ENCODE results near the gene AANAT.

- no peak for TF ChIP-seq RAD21 (IDR thresholded peaks at IDR 0.05)
- no peak for TF ChIP-seq CTCF (IDR thresholded peaks at IDR 0.05; ENCODE audit: low read depth, low read length, missing input control)
- TF ChIP-seq JUND (IDR thresholded peaks at IDR 0.05), result no peak
- no peak for TF ChIP-seq REST (IDR thresholded peaks at IDR 0.05)
- TF ChIP-seq SP1 (IDR thresholded peaks at IDR 0.05), result no peak
- no peak for TF ChIP-seq YY1 (IDR thresholded peaks at IDR 0.05)
- no peak for TF ChIP-seq RXRA (IDR thresholded peaks at IDR 0.05)
- no peak for TF ChIP-seq MAX (IDR thresholded peaks at IDR 0.05)
- TF ChIP-seq TAF1 (conservative IDR thresholded peaks at IDR 0.05), result no peak
- no peak for TF ChIP-seq NR2F2 (IDR thresholded peaks at IDR 0.05)
- TF ChIP-seq EGR1 (IDR thresholded peaks at IDR 0.05; ENCODE audit: low read depth in 2 of 2), result no peak
- no peak for TF ChIP-seq HNF4G (IDR thresholded peaks at IDR 0.05)
Measured at GRCh38 chr17:76513306-76513692, 45.9 kb downstream of the AANAT start.

Measured in liver (tissue), 3 donors.